ENCODE data around the gene KRT20.

Gene KRT20

DNA sequence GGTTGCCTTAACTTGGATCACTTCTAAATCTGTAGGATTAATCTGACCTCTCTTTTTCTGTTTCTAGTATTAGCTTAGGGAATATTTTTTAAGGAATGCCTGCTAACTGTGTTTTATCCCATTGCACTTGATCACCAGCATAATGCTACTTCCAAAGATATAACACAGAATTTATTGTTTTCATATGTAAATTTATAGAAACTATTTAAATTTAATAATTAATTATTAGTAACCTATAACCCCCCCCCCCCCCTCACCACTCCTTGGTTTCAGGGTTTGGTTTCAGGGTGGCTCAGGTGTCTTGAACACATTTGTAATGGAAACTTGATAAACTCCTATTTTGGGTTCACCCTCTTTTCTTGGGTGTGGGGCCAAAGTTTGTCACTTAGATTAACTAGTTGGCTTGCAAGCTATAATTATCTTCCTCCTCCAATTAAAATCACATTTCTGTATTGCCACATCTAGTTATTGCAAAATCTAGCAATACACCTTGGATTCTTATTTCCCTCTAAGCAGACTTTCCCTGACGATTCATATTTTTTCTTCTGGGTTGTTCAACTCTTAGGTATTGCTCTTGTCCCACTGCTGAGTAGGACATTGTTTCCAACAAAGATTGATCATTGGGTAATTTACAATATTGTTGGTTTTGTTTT lies 36.3 kb downstream of the KRT20 start:
- DNase-seq, result no peak

GRCh38 chr17:40846515-40847144 lies 38.4 kb downstream of the KRT20 start:
- no peak for DNase-seq

GRCh38 chr17:40844671-40845107 lies 40.4 kb downstream of the KRT20 start:
- no peak for DNase-seq

- DNase-seq, result no peak
Measured at GRCh38 chr17:40843242-40843641, 41.8 kb downstream of the KRT20 start.

DNA sequence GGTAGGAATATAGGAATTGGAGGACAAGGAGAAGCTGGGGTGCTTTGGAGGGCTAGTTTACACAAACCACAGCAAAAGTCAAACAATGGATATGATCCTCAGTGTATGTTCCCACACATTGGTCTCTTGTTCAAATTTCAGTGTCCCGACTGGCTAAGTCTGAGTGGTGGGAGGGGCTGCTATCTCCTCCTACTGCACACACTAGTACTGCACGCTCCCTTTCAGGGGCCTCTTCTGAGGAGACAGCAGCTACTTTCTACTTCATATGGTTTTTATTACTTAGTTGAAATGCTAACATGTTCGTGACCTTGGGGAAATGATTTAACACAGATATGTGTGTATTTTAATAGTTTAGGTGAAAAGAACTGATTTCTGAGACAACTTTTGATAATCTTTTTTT lies 43.8 kb downstream of the KRT20 start:
- DNase-seq, result no peak

DNA sequence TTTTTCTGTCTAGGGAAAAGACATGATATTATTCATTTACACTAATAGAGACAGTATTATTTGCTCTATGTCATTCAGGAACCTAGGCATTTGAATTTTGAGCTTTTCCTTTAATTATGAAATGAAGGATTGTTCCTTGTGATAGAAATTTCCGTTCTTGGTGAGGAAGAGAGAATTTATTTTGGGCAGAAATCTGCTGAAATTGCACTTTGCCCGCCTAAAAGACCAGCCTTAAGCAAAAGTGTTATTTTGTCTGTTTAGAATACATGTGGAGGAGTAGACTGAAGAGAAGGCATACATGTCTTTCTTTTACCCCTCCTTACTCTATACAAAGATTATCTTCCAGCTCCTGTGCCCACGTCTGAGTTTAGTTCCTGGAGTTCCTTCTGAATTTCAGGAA lies 45.8 kb downstream of the KRT20 start:
- no peak for DNase-seq

GRCh38 chr17:40836020-40836419 lies 49.0 kb downstream of the KRT20 start:
- DNase-seq, result no peak

GRCh38 chr17:40833882-40834281 lies 51.2 kb downstream of the KRT20 start:
- no peak for DNase-seq

GRCh38 chr17:40832840-40833239 lies 52.2 kb downstream of the KRT20 start:
- DNase-seq, result no peak

- no peak for DNase-seq
Measured at GRCh38 chr17:40830085-40830776, 54.8 kb downstream of the KRT20 start.

- no peak for DNase-seq
Measured at GRCh38 chr17:40828454-40829044, 56.5 kb downstream of the KRT20 start.

GRCh38 chr17:40827746-40828453 lies 57.1 kb downstream of the KRT20 start:
- no peak for DNase-seq
